Spinal cord (tissue), 10 donors: ENCODE measurements around the gene NFIB. TPM values are rescaled to one million over a fixed set of nuclear protein-coding genes. Genes with fewer than 3 reads are reported as not detected.

Source experiments
- DNase-seq, 6 donors: peaks; one replicate each; pipeline versions ENCODE4 v3.0.0 to v3.0.0-alpha.2; 2013 to 2015; ENCODE audit warnings: low spot score in 6 of 6, low read depth in 4 of 6
- H3K27ac ChIP-seq: one replicate; pipeline ENCODE4 v1.5.1; 2013; ENCODE audit warnings: low read depth, low read length, control low read depth
- H3K27me3 ChIP-seq: one replicate; pipeline ENCODE4 v1.6.1; 2013; ENCODE audit warnings: low read length; ENCODE audit not compliant: control insufficient read depth, insufficient read depth
- H3K36me3 ChIP-seq: one replicate; pipeline ENCODE4 v1.6.1; 2013; ENCODE audit warnings: low read length; ENCODE audit not compliant: control insufficient read depth, insufficient read depth
- H3K4me1 ChIP-seq: one replicate; pipeline ENCODE4 v1.6.1; 2013; ENCODE audit warnings: low read length; ENCODE audit not compliant: control insufficient read depth, insufficient read depth
- H3K4me3 ChIP-seq: one replicate; pipeline ENCODE4 v1.5.1; 2013; ENCODE audit warnings: low read depth, low read length, control low read depth
- H3K9me3 ChIP-seq: one replicate; pipeline ENCODE4 v1.6.1; 2013; ENCODE audit warnings: low read length; ENCODE audit not compliant: control insufficient read depth, insufficient read depth
- WGBS: methylation state at CpG from one replicate; pipeline ENCODE4 v1.1.5; 2013; ENCODE audit warnings: missing lambda C conversion rate; ENCODE audit not compliant: insufficient coverage; 5-methylcytosine and 5-hydroxymethylcytosine counted together
- polyA plus RNA-seq, 2 donors: library from polyadenylated mRNA; unstranded; fragments of 120-200 nt; gene quantifications; one replicate each; pipeline ENCODE4 v1.2.1, GENCODE V29; 2013; ENCODE audit not compliant: insufficient read length in 2 of 2
- total RNA-seq, 2 donors: library from RNA; depleted of rRNA in 1 of 2; stranded (reverse); fragments of 120-200 nt in 1 of 2; fragments of >200 nt in 1 of 2; gene quantifications; one replicate each; pipeline versions ENCODE4 v1.2.3 to v1.2.4, GENCODE V29; 2013 to 2014
- donor health status: healthy.

The NFIB gene
- total and polyA plus RNA-seq, 4 donors: 56.4 to 97.5 (median 90.0) TPM

DNA sequence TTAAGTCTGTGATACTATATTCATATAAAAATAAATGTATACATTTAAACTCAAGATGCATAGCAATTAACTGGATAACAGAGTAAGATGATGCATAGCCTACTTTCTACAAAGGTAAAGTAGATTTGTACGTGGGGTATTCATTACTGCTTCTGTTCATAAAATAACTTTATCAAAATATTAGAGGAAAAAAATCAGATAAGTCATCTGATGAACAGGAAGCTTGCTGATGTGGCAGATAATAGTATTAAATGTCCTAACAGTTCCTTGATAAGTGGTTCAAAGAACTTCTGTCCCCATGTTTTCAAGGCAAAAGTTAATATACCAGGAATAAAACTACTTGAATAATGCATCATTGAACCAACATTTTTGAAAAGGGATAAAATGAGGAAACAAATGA is 123.7 kb downstream of the NFIB start:
- no peaks in the 10 kb centered on the region for H3K9me3 ChIP-seq
- WGBS: no CpG with 5 or more reads among the region's 1 CpG
- H3K27me3 ChIP-seq: no peaks in the 10 kb centered on the region
- H3K27ac ChIP-seq: no peak overlapping the region
- no peak overlapping the region for H3K4me3 ChIP-seq
- no peak for DNase-seq
- no peaks in the 10 kb centered on the region for H3K4me1 ChIP-seq
- H3K36me3 ChIP-seq: no peaks in the 10 kb centered on the region

DNA sequence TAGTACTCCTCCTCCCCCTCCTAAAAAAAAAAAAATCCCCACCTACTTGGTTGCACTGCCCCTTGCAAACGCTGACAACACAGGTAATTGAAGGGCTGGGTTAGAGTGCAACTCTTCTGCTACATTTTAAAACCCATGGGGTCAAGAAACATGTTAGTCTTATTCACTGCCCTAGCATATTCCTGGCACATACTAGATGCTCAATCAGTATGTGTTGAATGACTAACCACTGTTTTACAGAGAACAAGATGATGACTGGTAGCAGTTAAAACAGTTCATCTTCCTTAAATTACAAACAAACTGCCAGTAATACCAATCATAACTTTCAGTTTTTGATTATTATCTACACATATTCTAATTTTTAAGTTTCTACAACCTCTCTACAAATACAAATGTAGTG is 124.4 kb downstream of the NFIB start:
- Histone ChIP-seq H3K4me3 (no peak overlapping the region), H3K27ac (no peak overlapping the region), H3K27me3 (no peaks in the 10 kb centered on the region), H3K36me3 (no peaks in the 10 kb centered on the region), H3K9me3 (no peaks in the 10 kb centered on the region), H3K4me1 (no peaks in the 10 kb centered on the region)
- WGBS: no CpG with 5 or more reads among the region's 1 CpG
- DNase-seq: no peak

DNA sequence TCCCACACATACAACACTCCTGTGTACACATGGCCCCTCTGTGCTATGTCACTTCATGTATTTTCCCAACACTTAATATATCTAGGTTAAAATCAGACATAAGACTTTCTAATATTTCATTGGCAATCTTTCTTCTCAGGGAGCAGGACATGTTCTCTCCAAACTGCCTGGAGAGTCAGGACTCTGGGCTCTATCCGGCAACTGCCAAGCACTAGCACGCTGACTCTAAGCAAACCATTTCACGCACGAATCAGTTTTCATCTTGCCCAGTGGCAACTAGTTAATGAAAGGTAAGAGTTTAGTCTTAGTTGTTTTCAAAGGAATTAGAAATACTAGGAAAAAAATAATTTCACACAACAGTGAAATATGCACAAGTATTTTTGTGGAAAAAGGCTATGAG is 124.8 kb downstream of the NFIB start:
- WGBS: no CpG with 5 or more reads among the region's 4 CpGs
- H3K9me3 ChIP-seq: no peaks in the 10 kb centered on the region
- no peak overlapping the region for H3K27ac ChIP-seq
- no peaks in the 10 kb centered on the region for H3K4me1 ChIP-seq
- no peaks in the 10 kb centered on the region for H3K27me3 ChIP-seq
- H3K36me3 ChIP-seq: no peaks in the 10 kb centered on the region
- no peak overlapping the region for H3K4me3 ChIP-seq
- no peak for DNase-seq

DNA sequence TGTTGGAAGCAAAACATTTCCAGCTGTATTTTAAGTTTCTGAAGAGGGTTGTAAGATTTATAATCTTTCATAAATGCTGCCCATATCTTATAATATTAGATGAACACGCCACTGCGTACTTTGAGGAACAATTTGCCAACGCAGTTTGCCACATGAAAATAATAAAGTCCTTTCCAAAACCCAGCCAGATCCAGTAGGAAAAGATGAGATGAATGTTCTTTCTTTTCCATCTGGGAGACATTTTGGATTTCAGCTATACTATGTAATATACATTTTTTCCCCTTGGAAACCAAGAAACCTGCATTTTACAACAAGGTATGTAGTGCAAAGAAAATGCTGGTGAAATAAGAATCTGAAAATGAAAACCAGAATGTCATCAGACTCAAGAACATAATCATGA is 125.4 kb downstream of the NFIB start:
- Histone ChIP-seq H3K4me3 (no peak overlapping the region), H3K27ac (no peak overlapping the region), H3K9me3 (no peaks in the 10 kb centered on the region), H3K4me1 (no peaks in the 10 kb centered on the region), H3K27me3 (no peaks in the 10 kb centered on the region), H3K36me3 (no peaks in the 10 kb centered on the region)
- no CpG with 5 or more reads among the region's 3 CpGs for WGBS
- peak in 1 of 6 donors; percentile 28 for DNase-seq

DNA sequence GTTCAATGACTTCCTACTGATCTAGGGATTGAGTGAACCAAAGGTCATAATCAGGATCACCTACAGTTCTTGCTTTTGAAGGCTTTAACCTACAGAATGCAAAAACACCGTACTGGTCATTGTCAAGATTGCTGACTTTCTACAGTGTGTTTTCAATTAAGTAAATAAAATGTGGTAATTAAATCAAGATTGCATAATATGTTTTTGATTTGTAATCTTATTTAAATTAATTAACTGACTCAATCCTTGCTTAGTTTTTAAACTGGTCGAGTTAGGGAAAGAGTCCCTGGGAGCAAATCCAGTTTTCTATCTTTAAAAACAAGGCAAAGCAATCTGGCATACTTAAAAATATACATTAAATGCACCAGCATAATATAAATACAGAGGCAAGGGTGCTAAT is 125.9 kb downstream of the NFIB start:
- no CpG with 5 or more reads among the region's 2 CpGs for WGBS
- H3K4me1 ChIP-seq: no peaks in the 10 kb centered on the region
- no peak overlapping the region for H3K4me3 ChIP-seq
- DNase-seq: no peak
- H3K27ac ChIP-seq: no peak overlapping the region
- no peaks in the 10 kb centered on the region for H3K36me3 ChIP-seq
- H3K9me3 ChIP-seq: no peaks in the 10 kb centered on the region
- H3K27me3 ChIP-seq: no peaks in the 10 kb centered on the region

DNA sequence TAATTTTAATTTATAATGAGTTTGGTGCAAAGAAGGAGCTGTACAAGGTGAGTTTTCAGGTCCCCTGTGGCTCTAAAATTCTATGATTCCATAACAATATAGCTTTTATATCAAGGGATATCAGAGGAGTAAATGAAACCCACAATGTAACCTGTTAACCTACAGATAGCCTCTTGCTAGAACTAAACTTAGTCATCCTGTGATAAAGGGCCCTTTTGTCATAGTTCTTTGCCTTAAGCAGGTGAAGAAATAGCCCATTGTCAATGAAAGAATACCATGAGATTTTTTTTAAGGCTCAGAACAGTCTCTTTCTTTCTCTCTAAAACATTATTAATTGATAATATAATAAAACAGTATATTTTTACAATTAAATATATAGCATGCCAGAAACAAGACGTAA is 127.8 kb downstream of the NFIB start:
- H3K9me3 ChIP-seq: no peaks in the 10 kb centered on the region
- no peak overlapping the region for H3K27ac ChIP-seq
- H3K36me3 ChIP-seq: no peaks in the 10 kb centered on the region
- H3K27me3 ChIP-seq: no peaks in the 10 kb centered on the region
- WGBS: no CpG with 5 or more reads among the region's 1 CpG
- DNase-seq: no peak
- H3K4me3 ChIP-seq: no peak overlapping the region
- H3K4me1 ChIP-seq: no peaks in the 10 kb centered on the region

DNA sequence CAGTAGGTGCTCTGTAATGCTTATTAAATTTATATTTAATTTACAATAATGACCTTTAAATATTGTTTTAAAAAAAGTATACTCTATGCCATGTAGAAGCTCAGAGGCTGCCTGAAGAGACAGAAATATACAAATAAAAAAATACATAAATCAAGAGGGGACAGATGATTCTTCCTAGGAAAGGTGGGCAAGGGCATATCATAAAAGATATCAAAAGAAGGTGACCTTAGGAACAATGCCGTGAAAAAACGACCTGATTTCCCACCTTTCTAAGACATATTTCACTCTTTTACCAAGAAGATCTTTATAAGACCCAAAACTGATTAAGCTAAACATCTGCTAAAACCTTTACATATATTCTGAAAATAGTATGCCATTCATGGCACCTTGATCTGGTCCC is 128.9 kb downstream of the NFIB start:
- Histone ChIP-seq H3K36me3 (no peaks in the 10 kb centered on the region), H3K4me1 (no peaks in the 10 kb centered on the region), H3K27ac (no peak overlapping the region), H3K27me3 (no peaks in the 10 kb centered on the region), H3K4me3 (no peak overlapping the region), H3K9me3 (no peaks in the 10 kb centered on the region)
- WGBS: 100% methylated on average over 1 of the region's 2 CpGs
- DNase-seq: no peak

DNA sequence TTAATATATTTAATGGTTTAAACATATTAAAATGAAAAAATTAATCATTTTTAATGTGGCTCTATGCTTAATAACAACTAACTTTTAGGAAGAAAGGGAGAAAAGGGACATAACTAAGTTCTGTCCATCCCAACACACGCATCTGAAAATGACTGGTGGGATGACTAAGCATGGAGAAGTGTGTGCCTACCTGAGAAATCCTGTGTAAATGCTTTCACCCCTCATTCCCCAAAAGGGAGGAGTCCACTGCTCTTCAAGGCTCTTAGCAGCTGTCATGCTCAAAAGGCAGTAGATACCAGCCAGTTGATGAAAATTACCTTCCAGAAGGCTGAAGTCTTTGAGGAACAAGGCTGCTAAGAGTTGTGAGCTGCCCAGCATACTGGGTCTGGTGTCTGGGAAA is 130.9 kb downstream of the NFIB start:
- H3K27me3 ChIP-seq: no peaks in the 10 kb centered on the region
- no peak for DNase-seq
- WGBS: no CpG with 5 or more reads among the region's 1 CpG
- H3K36me3 ChIP-seq: no peaks in the 10 kb centered on the region
- H3K9me3 ChIP-seq: no peaks in the 10 kb centered on the region
- no peak overlapping the region for H3K4me3 ChIP-seq
- H3K4me1 ChIP-seq: no peaks in the 10 kb centered on the region
- no peak overlapping the region for H3K27ac ChIP-seq

DNA sequence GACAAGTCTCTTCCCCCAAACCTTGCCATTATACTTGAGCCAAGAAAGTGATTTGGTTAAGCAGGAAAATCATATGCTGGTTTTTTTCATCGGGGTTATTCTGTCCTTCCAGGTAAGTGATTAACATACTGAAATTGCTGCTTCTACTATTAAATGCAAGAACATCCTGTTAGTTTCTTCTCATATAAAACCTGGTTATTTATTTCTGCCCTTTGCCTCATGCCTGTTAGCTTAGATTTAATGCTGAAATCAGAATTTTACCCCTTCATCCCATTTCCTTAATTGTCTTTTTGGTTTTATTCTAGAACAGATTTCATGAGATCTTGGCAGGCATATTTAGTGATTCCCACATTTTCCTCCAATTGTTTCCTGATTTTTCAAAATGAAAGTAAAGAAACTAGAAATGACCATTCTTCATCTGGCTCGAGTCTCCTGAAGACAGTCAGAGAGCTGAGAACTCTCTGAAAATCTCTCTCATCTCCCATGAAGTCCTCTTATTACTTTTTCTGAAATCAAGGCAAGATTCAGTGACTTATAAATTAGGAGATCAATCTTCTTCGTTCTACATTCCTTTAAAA is 132.9 kb downstream of the NFIB start:
- Histone ChIP-seq H3K9me3 (no peaks in the 10 kb centered on the region), H3K4me3 (no peak overlapping the region), H3K27me3 (no peaks in the 10 kb centered on the region), H3K4me1 (no peaks in the 10 kb centered on the region), H3K27ac (peak overlapping the region; percentile 22), H3K36me3 (no peaks in the 10 kb centered on the region)
- WGBS: no CpG with 5 or more reads among the region's 3 CpGs
- no peak for DNase-seq

DNA sequence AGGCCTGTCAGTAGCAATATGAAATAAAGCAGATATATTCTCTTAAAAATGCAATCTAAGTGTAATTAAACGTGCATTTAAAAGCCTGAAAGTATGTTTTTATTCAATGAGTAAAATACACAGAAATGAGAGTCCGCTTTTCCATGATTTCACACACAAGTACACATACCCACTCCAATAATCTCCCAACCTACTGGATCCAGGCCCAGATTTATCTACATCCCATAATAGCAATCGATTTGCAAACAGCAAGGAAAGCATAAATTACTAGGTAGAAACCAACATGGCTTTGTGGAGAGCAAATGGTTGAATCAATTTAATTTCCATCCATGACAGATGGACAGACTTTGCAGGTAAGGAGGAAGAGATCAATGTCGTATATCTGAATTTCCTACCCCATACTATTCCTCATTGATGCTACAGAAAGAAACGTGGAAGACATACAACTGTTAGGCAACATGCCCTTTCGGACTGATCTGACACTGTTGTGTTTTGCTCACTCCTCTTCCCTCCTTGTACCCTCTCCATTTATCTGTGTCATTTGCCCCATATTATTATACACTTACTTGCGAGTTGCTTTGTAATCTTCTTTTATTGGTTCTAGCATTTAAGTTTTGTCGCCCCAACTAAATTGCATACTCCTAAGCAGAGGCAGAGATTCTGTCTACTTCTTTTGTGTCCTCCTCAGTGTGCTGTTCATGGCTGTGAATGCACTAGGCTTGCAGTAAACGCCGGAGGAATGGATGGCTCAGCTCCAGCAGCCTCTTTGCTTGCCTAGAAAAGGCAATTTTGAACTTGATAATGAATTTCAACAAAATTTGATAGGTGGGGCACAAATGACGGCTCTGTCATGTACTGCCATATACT is 133.6 kb downstream of the NFIB start:
- H3K9me3 ChIP-seq: no peaks in the 10 kb centered on the region
- peak overlapping the region; percentile 22 for H3K27ac ChIP-seq
- DNase-seq: peak in 4 of 6 donors; percentile 37 to 84 (median 60)
- H3K36me3 ChIP-seq: no peaks in the 10 kb centered on the region
- no peaks in the 10 kb centered on the region for H3K27me3 ChIP-seq
- 33% methylated on average over 6 of the region's 11 CpGs for WGBS
- H3K4me3 ChIP-seq: no peak overlapping the region
- H3K4me1 ChIP-seq: no peaks in the 10 kb centered on the region
